Measurements from ENCODE around the gene RSRP1. TPM values are rescaled to one million over a fixed set of nuclear protein-coding genes. Genes with fewer than 3 reads are reported as not detected.

RSRP1 gene
- total RNA-seq, 6 experiments from 2014 or later: 63.4 to 85.2 (median 81.6) TPM

- no peak for DNase-seq
- Mint-ChIP-seq H3K4me3 (no peak overlapping the region), H3K36me3 (ENCODE audit: low read depth) (no peaks in the 10 kb centered on the region), H3K27me3 (ENCODE audit: insufficient read depth) (peaks cover 58% of the 10 kb centered on the region), H3K9me3 (no peaks in the 10 kb centered on the region), H3K4me1 (ENCODE audit: low read depth) (peaks cover 3% of the 10 kb centered on the region), H3K27ac (no peak overlapping the region)
- TF ChIP-seq CTCF (IDR thresholded peaks at IDR 0.05): no peak
Measured at GRCh38 chr1:25199819-25200620, 47.2 kb downstream of the RSRP1 start.

GRCh38 chr1:25198663-25199252, 48.5 kb downstream of the RSRP1 start:
- Mint-ChIP-seq H3K9me3 (no peaks in the 10 kb centered on the region), H3K27me3 (ENCODE audit: insufficient read depth) (peaks cover 59% of the 10 kb centered on the region)
- TF ChIP-seq CTCF (IDR thresholded peaks at IDR 0.05): no peak

GRCh38 chr1:25197982-25198662, 49.1 kb downstream of the RSRP1 start:
- Mint-ChIP-seq H3K4me3 (no peak overlapping the region), H3K4me1 (ENCODE audit: low read depth) (no peaks in the 10 kb centered on the region), H3K27ac (no peak overlapping the region), H3K36me3 (ENCODE audit: low read depth) (no peaks in the 10 kb centered on the region), H3K9me3 (no peaks in the 10 kb centered on the region), H3K27me3 (ENCODE audit: insufficient read depth) (peaks cover 64% of the 10 kb centered on the region)
- DNase-seq: no peak
- TF ChIP-seq CTCF (IDR thresholded peaks at IDR 0.05): no peak

More at GRCh38 chr1:25198663-25199252, 48.5 kb downstream of the RSRP1 start:
- Mint-ChIP-seq H3K27ac (no peak overlapping the region), H3K36me3 (ENCODE audit: low read depth) (no peaks in the 10 kb centered on the region), H3K4me1 (ENCODE audit: low read depth) (no peaks in the 10 kb centered on the region), H3K4me3 (no peak overlapping the region)
- no peak for DNase-seq

GRCh38 chr1:25197235-25197975, 49.8 kb downstream of the RSRP1 start:
- H3K4me3 Mint-ChIP-seq: no peak overlapping the region
- no peak for TF ChIP-seq CTCF (IDR thresholded peaks at IDR 0.05)
- H3K27me3 Mint-ChIP-seq (ENCODE audit: insufficient read depth): peaks cover 67% of the 10 kb centered on the region
- no peak for DNase-seq
- H3K4me1 Mint-ChIP-seq (ENCODE audit: low read depth): no peaks in the 10 kb centered on the region
- H3K36me3 Mint-ChIP-seq (ENCODE audit: low read depth): no peaks in the 10 kb centered on the region
- H3K27ac Mint-ChIP-seq: no peak overlapping the region
- H3K9me3 Mint-ChIP-seq: no peaks in the 10 kb centered on the region

DNA sequence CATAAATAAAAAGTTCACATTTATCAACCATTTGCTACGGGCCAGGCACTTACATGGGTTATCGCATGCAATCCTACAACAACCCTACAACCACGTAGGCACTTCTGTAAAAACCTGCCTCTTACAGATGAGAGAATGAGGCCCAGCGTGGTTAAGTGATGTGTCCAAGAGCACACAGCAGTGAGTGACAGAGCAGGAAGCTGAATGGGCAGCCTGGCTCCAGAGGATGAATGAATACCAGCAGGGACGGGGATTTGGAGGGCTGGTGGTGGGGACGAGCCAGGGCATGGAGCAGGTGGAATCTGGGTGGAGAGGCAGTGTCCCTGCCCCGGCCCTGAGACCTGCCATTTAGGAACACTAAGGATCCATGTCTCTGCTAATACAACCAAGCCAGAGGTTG, 50.4 kb downstream of the RSRP1 start:
- Mint-ChIP-seq H3K9me3 (no peaks in the 10 kb centered on the region), H3K27ac (no peak overlapping the region), H3K36me3 (ENCODE audit: low read depth) (no peaks in the 10 kb centered on the region), H3K27me3 (ENCODE audit: insufficient read depth) (peaks cover 61% of the 10 kb centered on the region), H3K4me3 (no peak overlapping the region), H3K4me1 (ENCODE audit: low read depth) (no peaks in the 10 kb centered on the region)
- no peak for TF ChIP-seq CTCF (IDR thresholded peaks at IDR 0.05)
- DNase-seq: no peak

Measured in HFFc6 (cell line).